ENCODE results near the gene LMBRD2.

LMBRD2 gene

DNA sequence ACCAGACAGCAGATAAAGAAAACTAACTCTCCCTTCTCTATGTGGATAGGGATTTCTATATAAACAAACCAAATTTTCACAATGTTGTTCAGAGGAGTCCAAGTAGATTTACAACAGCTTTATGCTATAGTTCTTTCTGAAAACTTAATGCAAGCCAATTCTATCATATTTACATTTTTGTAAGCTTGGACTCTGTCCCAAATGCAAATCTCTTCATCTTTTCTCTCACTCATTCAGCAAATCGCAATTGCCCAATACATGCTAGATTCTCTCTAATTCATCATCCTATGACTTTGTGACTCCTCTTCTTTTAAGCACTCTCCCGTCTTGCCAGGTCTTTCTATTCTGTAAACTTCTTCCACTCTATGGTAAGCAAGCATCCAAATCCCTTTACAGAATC, 45.9 kb downstream of the LMBRD2 start:
- TF ChIP-seq, protein P1, sequence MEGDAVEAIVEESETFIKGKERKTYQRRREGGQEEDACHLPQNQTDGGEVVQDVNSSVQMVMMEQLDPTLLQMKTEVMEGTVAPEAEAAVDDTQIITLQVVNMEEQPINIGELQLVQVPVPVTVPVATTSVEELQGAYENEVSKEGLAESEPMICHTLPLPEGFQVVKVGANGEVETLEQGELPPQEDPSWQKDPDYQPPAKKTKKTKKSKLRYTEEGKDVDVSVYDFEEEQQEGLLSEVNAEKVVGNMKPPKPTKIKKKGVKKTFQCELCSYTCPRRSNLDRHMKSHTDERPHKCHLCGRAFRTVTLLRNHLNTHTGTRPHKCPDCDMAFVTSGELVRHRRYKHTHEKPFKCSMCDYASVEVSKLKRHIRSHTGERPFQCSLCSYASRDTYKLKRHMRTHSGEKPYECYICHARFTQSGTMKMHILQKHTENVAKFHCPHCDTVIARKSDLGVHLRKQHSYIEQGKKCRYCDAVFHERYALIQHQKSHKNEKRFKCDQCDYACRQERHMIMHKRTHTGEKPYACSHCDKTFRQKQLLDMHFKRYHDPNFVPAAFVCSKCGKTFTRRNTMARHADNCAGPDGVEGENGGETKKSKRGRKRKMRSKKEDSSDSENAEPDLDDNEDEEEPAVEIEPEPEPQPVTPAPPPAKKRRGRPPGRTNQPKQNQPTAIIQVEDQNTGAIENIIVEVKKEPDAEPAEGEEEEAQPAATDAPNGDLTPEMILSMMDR (IDR thresholded peaks at IDR 0.05; ENCODE audit: low read depth, low read length), result no peak
- DNase-seq (ENCODE audit: extremely low read depth, low read depth), result no peak

- TF ChIP-seq, protein P1 (IDR thresholded peaks at IDR 0.05; ENCODE audit: low read depth, low read length), result no peak
Observed at GRCh38 chr5:36099748-36100147, 51.9 kb downstream of the LMBRD2 start.

DNA sequence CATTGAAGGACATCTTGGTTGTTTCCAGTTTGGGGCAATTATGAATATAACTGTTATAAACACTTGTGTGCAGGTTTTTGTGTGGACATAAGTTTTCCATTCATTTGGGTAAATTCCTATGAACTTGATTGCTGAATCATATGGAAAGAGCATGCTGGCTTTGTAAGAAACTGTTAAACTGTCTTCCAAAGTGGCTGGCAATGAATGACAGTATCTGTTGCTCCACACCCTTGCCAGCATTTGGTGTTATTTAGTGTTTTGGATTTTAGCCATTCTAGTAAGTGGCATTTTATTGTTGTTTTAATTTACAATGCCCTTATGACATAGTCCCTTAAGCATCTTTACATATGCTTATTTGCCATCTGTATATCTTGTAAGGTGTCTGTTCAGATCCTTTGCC, 55.2 kb downstream of the LMBRD2 start:
- TF ChIP-seq, protein P1 (IDR thresholded peaks at IDR 0.05; ENCODE audit: low read depth, low read length), result no peak
- no peak for DNase-seq (ENCODE audit: extremely low read depth, low read depth)

More at GRCh38 chr5:36099748-36100147, 51.9 kb downstream of the LMBRD2 start:
- no peak for DNase-seq (ENCODE audit: extremely low read depth, low read depth)

GRCh38 chr5:36089989-36090388, 61.7 kb downstream of the LMBRD2 start:
- DNase-seq (ENCODE audit: extremely low read depth, low read depth), result no peak
- TF ChIP-seq, protein P1 (IDR thresholded peaks at IDR 0.05; ENCODE audit: low read depth, low read length), result peak; percentile 45

GRCh38 chr5:36079200-36079781, 72.4 kb downstream of the LMBRD2 start:
- peak; percentile 11 for DNase-seq (ENCODE audit: extremely low read depth, low read depth)
- TF ChIP-seq, protein P1 (IDR thresholded peaks at IDR 0.05; ENCODE audit: low read depth, low read length), result peak; percentile 79

DNA sequence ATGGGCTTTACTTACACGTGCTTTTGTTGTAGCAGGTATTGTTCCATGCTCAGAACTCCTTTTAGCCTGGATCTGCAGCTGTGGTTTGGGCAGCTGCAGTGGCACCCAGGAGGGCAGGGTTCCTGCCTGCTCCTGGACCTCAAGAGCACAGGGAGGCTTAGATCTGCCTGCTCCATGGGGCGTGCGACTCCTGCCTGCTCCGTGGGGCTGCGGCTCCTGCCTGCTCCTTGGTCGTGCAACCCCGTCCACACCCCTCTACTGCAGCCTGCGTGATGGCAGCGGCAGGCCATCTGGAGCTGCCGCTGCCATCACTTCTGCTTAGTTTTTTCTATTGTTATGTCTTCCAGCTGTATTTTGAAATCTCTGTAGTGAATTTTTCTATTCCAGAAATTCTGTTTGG, 73.3 kb downstream of the LMBRD2 start:
- no peak for DNase-seq (ENCODE audit: extremely low read depth, low read depth)
- TF ChIP-seq, protein P1 (IDR thresholded peaks at IDR 0.05; ENCODE audit: low read depth, low read length), result no peak

GRCh38 chr5:36073595-36074216, 78.0 kb downstream of the LMBRD2 start:
- TF ChIP-seq, protein P1 (IDR thresholded peaks at IDR 0.05; ENCODE audit: low read depth, low read length), result no peak
- DNase-seq (ENCODE audit: extremely low read depth, low read depth), result no peak
